HCT116 (cell line): Measurements from ENCODE around the gene ADH1C. TPM values are rescaled to one million over a fixed set of nuclear protein-coding genes. Genes with fewer than 3 reads are reported as not detected.

ENCODE experiments used
- ATAC-seq: fragments of 200-7000 bp; cut with Tn5 transposase; 2 replicates; pipeline ENCODE4 v1.9.1; 2020; ENCODE audit warnings: mild to moderate bottlenecking, moderate library complexity
- BruUV-seq: library from RNA; stranded (reverse); fragments of 400-500 nt; replicated peaks from 2 replicates; lab custom pipeline; 2021; lab: Mats Ljungman, UMichigan
- CTCF ChIA-PET: fragments of 300-600 bp; sonication (Branson Sonifier 250); formaldehyde crosslinking; loops from one replicate; lab custom pipeline; 2021; ENCODE audit warnings: antibody characterized with exemption; lab: Charles Lee
- POLR2A ChIA-PET: fragments of 300-600, 350-600 bp; sonication (Branson Sonifier 250); formaldehyde crosslinking; loops from one replicate; lab custom pipeline; 2021; ENCODE audit warnings: antibody characterized with exemption; lab: Charles Lee
- RAD21 ChIA-PET, 2 experiments: fragments of 300-600 bp; sonication (Branson Sonifier 250); formaldehyde crosslinking; loops; one replicate each; lab custom pipeline; 2023; ENCODE audit warnings: low total read pairs in 2 of 2; ENCODE audit not compliant: uncharacterized antibody in 2 of 2, unreplicated experiment in 2 of 2, low non-redundant PET in 1 of 2; lab: Charles Lee
- DNase-seq: peaks from one replicate; pipeline ENCODE4 v3.0.0-alpha.2; 2010; ENCODE audit warnings: low read depth, low spot score
- H2AFZ ChIP-seq: fragments of 200-600 bp; shearing (Covaris generic), sonication (generic); 2 replicates; pipeline ENCODE4 v1.6.1; 2017; ENCODE audit warnings: low read depth, mixed run types, mixed read lengths, antibody characterized with exemption, low read length; ENCODE audit not compliant: poor library complexity, severe bottlenecking
- H3K27ac ChIP-seq: 2 replicates; pipeline ENCODE4 v1.5.1; 2012; ENCODE audit warnings: low read depth, low read length
- H3K27me3 ChIP-seq: fragments of 200-600 bp; sonication (generic); 2 replicates; pipeline ENCODE4 v1.6.1; 2016; ENCODE audit warnings: mixed run types, low read length, mixed read lengths; ENCODE audit not compliant: insufficient read depth
- H3K36me3 ChIP-seq, 2 experiments: fragments of 200-500 bp in 1 of 2; fragments of 200-600 bp in 1 of 2; sonication (Bioruptor generic) in 1 of 2; sonication (generic) in 1 of 2; 2 replicates each; pipeline versions ENCODE4 v1.5.1 to v1.6.1; 2014 to 2016; ENCODE audit warnings: low read length in 2 of 2, inconsistent platforms in 1 of 2, mixed read lengths in 1 of 2, mixed run types in 1 of 2; ENCODE audit not compliant: insufficient read depth in 2 of 2, control insufficient read depth in 1 of 2
- H3K4me1 ChIP-seq, 2 experiments: fragments of 200-600 bp in 1 of 2; sonication (generic) in 1 of 2; 2 replicates each; pipeline versions ENCODE4 v1.5.1 to v1.6.1; 2012 to 2017; ENCODE audit warnings: low read length in 2 of 2, inconsistent platforms in 1 of 2, mild to moderate bottlenecking in 1 of 2, mixed read lengths in 1 of 2, mixed run types in 1 of 2, moderate library complexity in 1 of 2; ENCODE audit not compliant: insufficient read depth in 2 of 2, control insufficient read depth in 1 of 2
- H3K4me2 ChIP-seq: fragments of 200-600 bp; sonication (generic); 2 replicates; pipeline ENCODE4 v1.6.1; 2017; ENCODE audit warnings: mixed run types, low read length, mixed read lengths
- H3K4me3 ChIP-seq, 2 experiments: fragments of 200-600 bp in 1 of 2; sonication (generic) in 1 of 2; replicated peaks in 1 of 2; 2 replicates each; pipeline ENCODE4 v1.5.1; 2011 to 2016; ENCODE audit warnings: low read length in 2 of 2, control low read depth in 1 of 2, low read depth in 1 of 2, mild to moderate bottlenecking in 1 of 2, mixed read lengths in 1 of 2, mixed run types in 1 of 2
- H3K79me2 ChIP-seq: fragments of 200-600 bp; sonication (generic); 2 replicates; pipeline ENCODE4 v1.6.1; 2017; ENCODE audit warnings: mild to moderate bottlenecking, mixed run types, low read length, moderate library complexity, mixed read lengths; ENCODE audit not compliant: insufficient read depth
- H3K9ac ChIP-seq: fragments of 200-600 bp; sonication (generic); 2 replicates; pipeline ENCODE4 v1.6.1; 2016; ENCODE audit warnings: low read length, mixed read lengths
- H3K9me2 ChIP-seq: fragments of 200-600 bp; sonication (generic), shearing (Covaris generic); 2 replicates; pipeline ENCODE4 v1.6.1; 2017; ENCODE audit warnings: mixed run types, mild to moderate bottlenecking, moderate library complexity; ENCODE audit not compliant: insufficient read depth
- H3K9me3 ChIP-seq, 2 experiments: fragments of 200-500 bp in 1 of 2; fragments of 200-600 bp in 1 of 2; sonication (Bioruptor generic) in 1 of 2; sonication (generic) in 1 of 2; 2 replicates each; pipeline ENCODE4 v1.6.1; 2014 to 2017; ENCODE audit warnings: low read length in 2 of 2, mixed read lengths in 2 of 2, inconsistent platforms in 1 of 2, low read depth in 1 of 2, mild to moderate bottlenecking in 1 of 2, mixed run types in 1 of 2, moderate library complexity in 1 of 2; ENCODE audit not compliant: control insufficient read depth in 1 of 2, insufficient read depth in 1 of 2
- H4K20me1 ChIP-seq: fragments of 200-600 bp; sonication (generic), shearing (Covaris generic); 2 replicates; pipeline ENCODE4 v1.6.1; 2017; ENCODE audit warnings: mixed run types, mild to moderate bottlenecking, moderate library complexity; ENCODE audit not compliant: insufficient read depth
- CBX3 ChIP-seq: IDR thresholded peaks from 2 replicates; pipeline ENCODE4 v1.6.1; 2012; ENCODE audit warnings: low read depth
- CEBPB ChIP-seq: IDR thresholded peaks from 2 replicates; pipeline ENCODE4 v1.6.1; 2012; ENCODE audit warnings: low read depth
- EZH2 ChIP-seq: fragments of 200-600 bp; sonication (generic); IDR thresholded peaks from 2 replicates; pipeline ENCODE4 v1.6.1; 2017; ENCODE audit warnings: antibody characterized with exemption, mixed run types
- EZH2phosphoT487 ChIP-seq: fragments of 200-600 bp; IDR thresholded peaks from 2 replicates; pipeline ENCODE4 v1.6.1; 2018; ENCODE audit warnings: antibody characterized with exemption, borderline replicate concordance
- FOSL1 ChIP-seq: IDR thresholded peaks from 2 replicates; pipeline ENCODE4 v1.6.1; 2012; ENCODE audit warnings: low read depth
- JUND ChIP-seq: IDR thresholded peaks from 2 replicates; pipeline ENCODE4 v1.6.1; 2012
- POLR2AphosphoS5 ChIP-seq: IDR thresholded peaks from 2 replicates; pipeline ENCODE4 v1.6.1; 2011; ENCODE audit warnings: mild to moderate bottlenecking, low read depth, low read length, moderate library complexity
- SIN3A ChIP-seq: IDR thresholded peaks from 2 replicates; pipeline ENCODE4 v1.6.1; 2012; ENCODE audit warnings: low read depth
- SP1 ChIP-seq: IDR thresholded peaks from 2 replicates; pipeline ENCODE4 v1.6.1; 2012; ENCODE audit warnings: low read depth
- SRF ChIP-seq: IDR thresholded peaks from 2 replicates; pipeline ENCODE4 v1.6.1; 2012; ENCODE audit warnings: low read depth
- YY1 ChIP-seq: IDR thresholded peaks from 2 replicates; pipeline ENCODE4 v1.6.1; 2011; ENCODE audit warnings: low read length, low read depth, moderate library complexity, mild to moderate bottlenecking; ENCODE audit not compliant: insufficient replicate concordance; ENCODE audit errors: extremely low read depth
- ZNF274 ChIP-seq: fragments of 200-500 bp; sonication (Bioruptor generic); IDR thresholded peaks from 2 replicates; pipeline ENCODE4 v1.6.1; 2014; ENCODE audit warnings: mild to moderate bottlenecking, low read depth, low read length, inconsistent platforms
- intact Hi-C: fragments of 100-400 bp; cut with micrococcal nuclease; formaldehyde crosslinking; loops from 2 replicates; pipeline ENCODE4 v1.10.0; 2022
- total RNA-seq: library from RNA; stranded (reverse); gene quantifications from one replicate; pipeline ENCODE4 v1.2.1, GENCODE V29; 2021; ENCODE audit not compliant: unreplicated experiment
- TF ChIP-seq, protein P1 (sequence below): IDR thresholded peaks from 2 replicates; pipeline ENCODE4 v1.6.1; 2012; ENCODE audit warnings: low read depth
- TF ChIP-seq, protein P2 (sequence below), 3 experiments: fragments of 200-600 bp in 1 of 3; sonication (generic) in 1 of 3; IDR thresholded peaks in 2 of 3; conservative IDR thresholded peaks in 1 of 3; 2 replicates each; pipeline ENCODE4 v1.5.1; 2012 to 2017; ENCODE audit warnings: low read depth in 2 of 3, low read length in 2 of 3, antibody characterized with exemption in 1 of 3, borderline replicate concordance in 1 of 3, control low read depth in 1 of 3, mild to moderate bottlenecking in 1 of 3, mixed read lengths in 1 of 3, mixed run types in 1 of 3, moderate library complexity in 1 of 3; ENCODE audit not compliant: insufficient read depth in 1 of 3

The ADH1C gene
- total RNA-seq, 1 experiment from 2014 or later: not detected

DNA sequence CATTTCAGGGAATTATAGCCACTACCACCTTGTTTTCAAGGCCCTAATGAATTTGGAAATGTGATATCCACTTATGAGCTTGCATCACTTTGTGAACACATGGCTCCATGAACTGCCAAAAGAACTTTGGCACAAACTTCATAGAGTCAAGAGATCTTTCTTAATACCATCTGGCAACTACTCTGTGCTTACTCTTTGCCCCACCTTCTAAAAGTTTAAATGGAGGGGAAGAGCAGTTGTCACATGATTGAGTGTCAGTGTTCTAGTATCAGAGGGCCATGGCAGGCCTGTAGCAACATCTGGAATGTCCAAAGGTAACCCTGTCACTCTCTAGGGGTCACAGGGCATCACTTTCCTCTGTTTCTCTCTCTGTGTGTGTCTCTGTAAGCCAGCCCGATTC is 28.8 kb downstream of the ADH1C start:
- RAD21 ChIA-PET: no interaction called here
- ATAC-seq (no peak), DNase-seq (no peak)
- Histone ChIP-seq H4K20me1 (no peaks in the 10 kb centered on the region), H3K4me3 (no peak overlapping the region), H3K27me3 (no peaks in the 10 kb centered on the region), H3K36me3 (no peaks in the 10 kb centered on the region), H3K4me1 (no peaks in the 10 kb centered on the region), H3K4me2 (no peak overlapping the region), H3K9ac (no peak overlapping the region), H3K79me2 (no peaks in the 10 kb centered on the region), H2AFZ (no peak overlapping the region), H3K9me2 (no peaks in the 10 kb centered on the region), H3K9me3 (no peaks in the 10 kb centered on the region), H3K27ac (no peak overlapping the region)
- no TSS peak for BruUV-seq
- POLR2A ChIA-PET: no interaction called here
- CTCF ChIA-PET: no interaction called here
- no peak for TF ChIP-seq CBX3
- no peak for TF ChIP-seq ZNF274
- TF ChIP-seq EZH2phosphoT487: no peak
- TF ChIP-seq JUND: no peak
- TF ChIP-seq SP1: no peak
- no peak for TF ChIP-seq POLR2AphosphoS5
- no peak for TF ChIP-seq FOSL1
- TF ChIP-seq SRF: no peak
- TF ChIP-seq EZH2: no peak
- TF ChIP-seq, protein P1, sequence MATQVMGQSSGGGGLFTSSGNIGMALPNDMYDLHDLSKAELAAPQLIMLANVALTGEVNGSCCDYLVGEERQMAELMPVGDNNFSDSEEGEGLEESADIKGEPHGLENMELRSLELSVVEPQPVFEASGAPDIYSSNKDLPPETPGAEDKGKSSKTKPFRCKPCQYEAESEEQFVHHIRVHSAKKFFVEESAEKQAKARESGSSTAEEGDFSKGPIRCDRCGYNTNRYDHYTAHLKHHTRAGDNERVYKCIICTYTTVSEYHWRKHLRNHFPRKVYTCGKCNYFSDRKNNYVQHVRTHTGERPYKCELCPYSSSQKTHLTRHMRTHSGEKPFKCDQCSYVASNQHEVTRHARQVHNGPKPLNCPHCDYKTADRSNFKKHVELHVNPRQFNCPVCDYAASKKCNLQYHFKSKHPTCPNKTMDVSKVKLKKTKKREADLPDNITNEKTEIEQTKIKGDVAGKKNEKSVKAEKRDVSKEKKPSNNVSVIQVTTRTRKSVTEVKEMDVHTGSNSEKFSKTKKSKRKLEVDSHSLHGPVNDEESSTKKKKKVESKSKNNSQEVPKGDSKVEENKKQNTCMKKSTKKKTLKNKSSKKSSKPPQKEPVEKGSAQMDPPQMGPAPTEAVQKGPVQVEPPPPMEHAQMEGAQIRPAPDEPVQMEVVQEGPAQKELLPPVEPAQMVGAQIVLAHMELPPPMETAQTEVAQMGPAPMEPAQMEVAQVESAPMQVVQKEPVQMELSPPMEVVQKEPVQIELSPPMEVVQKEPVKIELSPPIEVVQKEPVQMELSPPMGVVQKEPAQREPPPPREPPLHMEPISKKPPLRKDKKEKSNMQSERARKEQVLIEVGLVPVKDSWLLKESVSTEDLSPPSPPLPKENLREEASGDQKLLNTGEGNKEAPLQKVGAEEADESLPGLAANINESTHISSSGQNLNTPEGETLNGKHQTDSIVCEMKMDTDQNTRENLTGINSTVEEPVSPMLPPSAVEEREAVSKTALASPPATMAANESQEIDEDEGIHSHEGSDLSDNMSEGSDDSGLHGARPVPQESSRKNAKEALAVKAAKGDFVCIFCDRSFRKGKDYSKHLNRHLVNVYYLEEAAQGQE: no peak
- no peak for TF ChIP-seq SIN3A
- TF ChIP-seq CEBPB: no peak
- no peak for TF ChIP-seq YY1
- TF ChIP-seq, protein P2, sequence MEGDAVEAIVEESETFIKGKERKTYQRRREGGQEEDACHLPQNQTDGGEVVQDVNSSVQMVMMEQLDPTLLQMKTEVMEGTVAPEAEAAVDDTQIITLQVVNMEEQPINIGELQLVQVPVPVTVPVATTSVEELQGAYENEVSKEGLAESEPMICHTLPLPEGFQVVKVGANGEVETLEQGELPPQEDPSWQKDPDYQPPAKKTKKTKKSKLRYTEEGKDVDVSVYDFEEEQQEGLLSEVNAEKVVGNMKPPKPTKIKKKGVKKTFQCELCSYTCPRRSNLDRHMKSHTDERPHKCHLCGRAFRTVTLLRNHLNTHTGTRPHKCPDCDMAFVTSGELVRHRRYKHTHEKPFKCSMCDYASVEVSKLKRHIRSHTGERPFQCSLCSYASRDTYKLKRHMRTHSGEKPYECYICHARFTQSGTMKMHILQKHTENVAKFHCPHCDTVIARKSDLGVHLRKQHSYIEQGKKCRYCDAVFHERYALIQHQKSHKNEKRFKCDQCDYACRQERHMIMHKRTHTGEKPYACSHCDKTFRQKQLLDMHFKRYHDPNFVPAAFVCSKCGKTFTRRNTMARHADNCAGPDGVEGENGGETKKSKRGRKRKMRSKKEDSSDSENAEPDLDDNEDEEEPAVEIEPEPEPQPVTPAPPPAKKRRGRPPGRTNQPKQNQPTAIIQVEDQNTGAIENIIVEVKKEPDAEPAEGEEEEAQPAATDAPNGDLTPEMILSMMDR (IDR thresholded peaks at IDR 0.05 in 2 of 3, conservative IDR thresholded peaks at IDR 0.05 in 1 of 3; ENCODE audit: borderline replicate concordance in 1 of 3, insufficient read depth in 1 of 3, low read depth in 2 of 3, low read length in 2 of 3): no peak
- intact Hi-C loops: no loop called here
